ENCODE data around the gene DBF4B. TPM values are rescaled to one million over a fixed set of nuclear protein-coding genes. Genes with fewer than 3 reads are reported as not detected.

Gene DBF4B
- total and polyA plus RNA-seq, 2 of the 13 experiments (the other 11 are each of a cell fraction or from before 2014, with no cell fraction given) = 11.7 to 13.2 TPM

DNA sequence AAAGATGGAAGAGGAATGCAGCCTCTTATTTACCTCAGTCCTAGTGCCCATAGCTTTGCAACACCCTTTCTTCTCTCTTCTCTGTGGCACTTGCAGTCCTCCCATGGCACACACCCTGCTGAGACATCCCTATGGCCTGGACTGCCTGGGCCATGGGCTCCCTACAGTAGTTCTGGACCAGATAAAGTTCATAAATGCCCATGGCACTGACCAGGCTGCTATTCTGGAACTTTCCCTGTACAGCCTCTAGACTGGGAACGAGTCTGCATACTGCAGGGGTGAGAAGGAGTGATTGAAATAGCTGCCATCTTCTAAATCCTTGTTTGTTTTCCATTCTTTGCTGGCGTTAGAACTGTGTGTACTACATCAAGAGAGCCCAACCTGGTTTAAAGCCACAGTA lies 25.8 kb downstream of the DBF4B start:
- CTCF ChIA-PET (ENCODE audit: low intra/inter-chr PET ratio, low total read pairs) = interaction anchor here (1.1 kb wide), 1 partner anchor 131 kb away, joined by 3 read pairs; no protein-coding TSS in a partner anchor

More for the DNA sequence above, 25.8 kb downstream of the DBF4B start:
- Histone ChIP-seq H3K36me3 (replicated peaks in 1 of 2; ENCODE audit: control insufficient read depth in 1 of 2, insufficient read depth in 2 of 2, low read length in 2 of 2) (peaks cover 24 to 63% of the 10 kb centered on the region in 2 experiments), H3K9ac (ENCODE audit: insufficient read depth, low read depth, low read length) (no peak overlapping the region), H2AFZ (ENCODE audit: low read length) (no peak overlapping the region), H3K4me3 (replicated peaks in 1 of 3; ENCODE audit: insufficient read depth in 1 of 3, low read depth in 2 of 3, low read length in 3 of 3) (no peak overlapping the region), H3K27me3 (ENCODE audit: control insufficient read depth in 1 of 2, insufficient read depth in 2 of 2, low read length in 2 of 2) (no peaks in the 10 kb centered on the region), H3K4me2 (ENCODE audit: low read depth, low read length) (no peak overlapping the region), H3K4me1 (ENCODE audit: insufficient read depth, low read length) (no peaks in the 10 kb centered on the region), H4K20me1 (ENCODE audit: insufficient read depth, low read length) (no peaks in the 10 kb centered on the region), H3K9me3 (ENCODE audit: low read length) (no peaks in the 10 kb centered on the region), H3K79me2 (ENCODE audit: insufficient read depth, low read length) (no peaks in the 10 kb centered on the region), H3K27ac (ENCODE audit: extremely low read length, insufficient read depth, low read length) (no peak overlapping the region)
- POLR2A ChIA-PET = no interaction called here
- TF ChIP-seq MTF2 (CRISPR knock-in tag; IDR thresholded peaks at IDR 0.05; ENCODE audit: borderline replicate concordance) = no peak
- no peak for TF ChIP-seq SMAD9 (CRISPR knock-in tag; IDR thresholded peaks at IDR 0.05)
- no peak for TF ChIP-seq SPEN (CRISPR knock-in tag; IDR thresholded peaks at IDR 0.05; ENCODE audit: low read depth)
- TF ChIP-seq ZNF460 (CRISPR knock-in tag; IDR thresholded peaks at IDR 0.05; ENCODE audit: borderline replicate concordance) = no peak
- no peak for TF ChIP-seq SRF (IDR thresholded peaks at IDR 0.05; ENCODE audit: low read depth, low read length)
- no peak for TF ChIP-seq ZBTB21 (CRISPR knock-in tag; IDR thresholded peaks at IDR 0.05)
- TF ChIP-seq ZNF263 (CRISPR knock-in tag; IDR thresholded peaks at IDR 0.05) = no peak
- TF ChIP-seq ZNF3 (CRISPR knock-in tag; IDR thresholded peaks at IDR 0.05) = no peak
- no peak for TF ChIP-seq WIZ (CRISPR knock-in tag; IDR thresholded peaks at IDR 0.05)
- TF ChIP-seq, protein P1, sequence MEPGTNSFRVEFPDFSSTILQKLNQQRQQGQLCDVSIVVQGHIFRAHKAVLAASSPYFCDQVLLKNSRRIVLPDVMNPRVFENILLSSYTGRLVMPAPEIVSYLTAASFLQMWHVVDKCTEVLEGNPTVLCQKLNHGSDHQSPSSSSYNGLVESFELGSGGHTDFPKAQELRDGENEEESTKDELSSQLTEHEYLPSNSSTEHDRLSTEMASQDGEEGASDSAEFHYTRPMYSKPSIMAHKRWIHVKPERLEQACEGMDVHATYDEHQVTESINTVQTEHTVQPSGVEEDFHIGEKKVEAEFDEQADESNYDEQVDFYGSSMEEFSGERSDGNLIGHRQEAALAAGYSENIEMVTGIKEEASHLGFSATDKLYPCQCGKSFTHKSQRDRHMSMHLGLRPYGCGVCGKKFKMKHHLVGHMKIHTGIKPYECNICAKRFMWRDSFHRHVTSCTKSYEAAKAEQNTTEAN (CRISPR knock-in tag; conservative IDR thresholded peaks at IDR 0.05) = no peak
- TF ChIP-seq, protein P2, sequence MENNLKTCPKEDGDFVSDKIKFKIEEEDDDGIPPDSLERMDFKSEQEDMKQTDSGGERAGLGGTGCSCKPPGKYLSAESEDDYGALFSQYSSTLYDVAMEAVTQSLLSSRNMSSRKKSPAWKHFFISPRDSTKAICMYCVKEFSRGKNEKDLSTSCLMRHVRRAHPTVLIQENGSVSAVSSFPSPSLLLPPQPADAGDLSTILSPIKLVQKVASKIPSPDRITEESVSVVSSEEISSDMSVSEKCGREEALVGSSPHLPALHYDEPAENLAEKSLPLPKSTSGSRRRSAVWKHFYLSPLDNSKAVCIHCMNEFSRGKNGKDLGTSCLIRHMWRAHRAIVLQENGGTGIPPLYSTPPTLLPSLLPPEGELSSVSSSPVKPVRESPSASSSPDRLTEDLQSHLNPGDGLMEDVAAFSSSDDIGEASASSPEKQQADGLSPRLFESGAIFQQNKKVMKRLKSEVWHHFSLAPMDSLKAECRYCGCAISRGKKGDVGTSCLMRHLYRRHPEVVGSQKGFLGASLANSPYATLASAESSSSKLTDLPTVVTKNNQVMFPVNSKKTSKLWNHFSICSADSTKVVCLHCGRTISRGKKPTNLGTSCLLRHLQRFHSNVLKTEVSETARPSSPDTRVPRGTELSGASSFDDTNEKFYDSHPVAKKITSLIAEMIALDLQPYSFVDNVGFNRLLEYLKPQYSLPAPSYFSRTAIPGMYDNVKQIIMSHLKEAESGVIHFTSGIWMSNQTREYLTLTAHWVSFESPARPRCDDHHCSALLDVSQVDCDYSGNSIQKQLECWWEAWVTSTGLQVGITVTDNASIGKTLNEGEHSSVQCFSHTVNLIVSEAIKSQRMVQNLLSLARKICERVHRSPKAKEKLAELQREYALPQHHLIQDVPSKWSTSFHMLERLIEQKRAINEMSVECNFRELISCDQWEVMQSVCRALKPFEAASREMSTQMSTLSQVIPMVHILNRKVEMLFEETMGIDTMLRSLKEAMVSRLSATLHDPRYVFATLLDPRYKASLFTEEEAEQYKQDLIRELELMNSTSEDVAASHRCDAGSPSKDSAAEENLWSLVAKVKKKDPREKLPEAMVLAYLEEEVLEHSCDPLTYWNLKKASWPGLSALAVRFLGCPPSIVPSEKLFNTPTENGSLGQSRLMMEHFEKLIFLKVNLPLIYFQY (CRISPR knock-in tag; IDR thresholded peaks at IDR 0.05; ENCODE audit: borderline replicate concordance) = no peak
- no peak for TF ChIP-seq ZNF225 (CRISPR knock-in tag; IDR thresholded peaks at IDR 0.05)
- ATAC-seq = no peak; the same call in 2 of the 3 replicates
- no peak for FAIRE-seq
- in situ Hi-C loops (cut with HindIII; ENCODE audit: extremely low pct_ligation_motif_present, low pct_unique_long_range_greater_than_20kb) (no loop called here), intact Hi-C loops (cut with micrococcal nuclease; ENCODE audit: unreplicated experiment) (no loop called here)
- 98% methylated on average over 2 of the region's 2 CpGs for WGBS (ENCODE audit: low lambda C conversion rate)
- BruUV-seq (replicated peaks) = no TSS peak
- no peak for DNase-seq (ENCODE audit: low spot score)

All from HepG2 (cell line).